Measurements from ENCODE around the gene ANXA2. TPM values are rescaled to one million over a fixed set of nuclear protein-coding genes. Genes with fewer than 3 reads are reported as not detected.

Gene ANXA2
- total RNA-seq, 1 experiment from 2014 or later: 436 TPM

DNA sequence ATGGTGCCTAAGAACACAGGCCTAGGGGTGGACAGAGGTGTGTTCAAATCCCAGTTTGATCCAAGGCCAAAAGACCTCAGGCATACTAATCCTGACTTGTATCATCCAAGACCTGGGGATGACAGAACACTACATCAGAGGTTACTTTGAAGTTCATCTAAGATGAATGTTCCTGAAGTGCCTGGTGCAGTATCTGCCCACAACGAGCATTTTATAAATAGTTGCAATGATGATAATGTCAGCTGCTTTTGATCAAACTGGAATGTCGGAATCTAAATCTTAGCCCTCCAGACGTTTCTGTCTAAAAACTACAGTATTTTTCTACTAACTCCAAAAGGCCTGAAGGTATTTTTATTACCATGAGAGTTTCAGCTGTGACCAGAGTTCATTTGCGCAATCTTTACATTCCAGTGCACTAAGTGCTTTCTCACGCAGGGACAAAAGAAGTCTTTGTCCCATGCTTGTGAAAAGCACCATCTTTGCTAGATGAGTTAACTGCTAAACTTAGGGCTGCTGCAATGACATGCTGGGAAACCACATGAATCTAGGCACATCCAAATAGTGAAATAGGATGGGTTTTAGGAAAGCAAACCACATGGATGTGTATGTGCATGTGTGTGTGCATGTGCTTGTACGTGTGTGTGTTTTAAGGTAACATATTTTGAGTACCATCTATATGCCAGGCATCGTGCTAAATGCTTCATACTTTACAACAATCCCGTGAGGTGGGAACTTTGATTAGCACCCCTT is 18.1 kb downstream of the ANXA2 start:
- peak; percentile 97 for DNase-seq (ENCODE audit: low read depth, low spot score)
- in situ Hi-C loops (cut with HindIII; ENCODE audit: low pct_unique_long_range_greater_than_20kb, low sequenced_read_pairs): no loop called here

DNA sequence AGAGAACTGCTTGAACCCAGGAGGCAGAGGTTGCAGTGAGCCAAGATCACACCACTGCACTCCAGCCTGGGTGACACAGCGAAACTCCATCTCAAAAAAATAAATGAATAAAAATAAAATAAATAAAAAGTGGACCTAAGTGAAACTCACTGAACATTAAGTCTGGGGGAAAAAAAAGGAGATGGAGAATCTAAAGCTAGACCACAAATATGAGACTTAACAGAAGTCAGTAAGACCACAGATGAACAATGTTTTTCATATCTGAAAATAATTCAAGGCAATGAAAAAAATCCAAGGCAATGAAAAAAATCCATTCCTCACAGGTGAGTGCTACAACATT is 18.6 kb downstream of the ANXA2 start:
- in situ Hi-C loops (cut with HindIII; ENCODE audit: low pct_unique_long_range_greater_than_20kb, low sequenced_read_pairs): no loop called here
- DNase-seq (ENCODE audit: low read depth, low spot score): no peak

DNA sequence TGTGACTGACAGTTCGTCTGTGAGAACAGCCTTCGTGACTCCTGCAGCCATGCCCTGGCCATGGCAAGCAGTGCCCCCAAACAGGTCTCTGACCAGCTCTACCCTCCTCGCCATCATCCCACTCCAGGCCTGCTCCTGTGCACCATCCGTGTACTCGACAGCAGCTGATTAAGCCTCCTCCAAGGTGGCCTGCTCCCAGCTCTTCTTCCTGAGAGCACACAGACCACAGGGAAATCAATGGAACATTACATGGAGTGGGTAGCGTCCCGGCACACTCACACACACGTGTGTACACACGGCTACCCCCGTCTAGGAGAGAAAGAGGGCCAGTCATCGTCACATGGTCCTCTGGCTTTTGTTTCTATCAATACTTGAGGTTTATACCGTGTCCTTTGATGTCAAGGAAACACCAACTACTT is 21.1 kb downstream of the ANXA2 start:
- in situ Hi-C loops (cut with HindIII; ENCODE audit: low pct_unique_long_range_greater_than_20kb, low sequenced_read_pairs): no loop called here

DNA sequence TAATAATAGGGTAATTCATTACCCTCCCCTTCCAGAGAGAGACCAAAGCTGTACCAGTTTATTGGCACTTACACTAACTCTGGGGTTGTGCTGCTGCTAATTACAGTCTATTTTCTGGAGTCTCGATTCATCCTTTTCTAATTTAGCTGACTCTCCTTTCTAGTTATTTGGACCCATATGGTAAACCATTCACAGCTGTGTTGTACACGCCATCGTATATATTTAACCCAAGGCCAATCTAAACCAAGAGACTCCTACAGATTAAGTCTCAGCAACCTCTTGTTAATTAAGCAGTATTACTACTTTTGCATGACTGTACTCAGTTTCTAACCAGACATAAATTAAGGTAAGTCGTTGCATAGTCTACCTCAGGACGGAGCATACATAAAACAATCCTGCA is 22.5 kb downstream of the ANXA2 start:
- DNase-seq (ENCODE audit: low read depth, low spot score): no peak
- in situ Hi-C loops (cut with HindIII; ENCODE audit: low pct_unique_long_range_greater_than_20kb, low sequenced_read_pairs): no loop called here

More for the DNA sequence above, 21.1 kb downstream of the ANXA2 start:
- DNase-seq (ENCODE audit: low read depth, low spot score): no peak

DNA sequence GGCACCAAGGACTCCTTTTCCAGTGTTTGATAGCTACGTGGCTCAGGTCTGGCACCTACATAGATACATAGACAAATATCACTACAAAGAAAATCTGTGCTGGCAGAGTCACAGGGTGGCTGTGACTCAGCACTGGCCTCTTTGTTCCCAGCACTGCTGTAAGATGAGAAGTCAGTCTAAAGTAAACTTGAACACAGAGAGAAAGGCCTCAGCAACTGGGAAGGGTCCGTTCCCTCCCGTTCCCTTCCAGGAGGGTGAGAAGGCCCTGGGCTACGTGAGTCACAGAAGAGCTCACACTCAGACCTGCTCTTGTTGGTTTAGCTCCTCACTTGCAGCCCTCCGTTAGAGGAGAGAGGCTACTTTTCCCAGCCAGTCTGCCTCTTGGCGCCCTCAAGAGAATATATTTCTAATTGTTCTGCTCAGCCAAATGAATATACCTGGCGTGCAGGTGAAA is 23.1 kb downstream of the ANXA2 start:
- in situ Hi-C loops (cut with HindIII; ENCODE audit: low pct_unique_long_range_greater_than_20kb, low sequenced_read_pairs): no loop called here
- peak; percentile 86 for DNase-seq (ENCODE audit: low read depth, low spot score)

DNA sequence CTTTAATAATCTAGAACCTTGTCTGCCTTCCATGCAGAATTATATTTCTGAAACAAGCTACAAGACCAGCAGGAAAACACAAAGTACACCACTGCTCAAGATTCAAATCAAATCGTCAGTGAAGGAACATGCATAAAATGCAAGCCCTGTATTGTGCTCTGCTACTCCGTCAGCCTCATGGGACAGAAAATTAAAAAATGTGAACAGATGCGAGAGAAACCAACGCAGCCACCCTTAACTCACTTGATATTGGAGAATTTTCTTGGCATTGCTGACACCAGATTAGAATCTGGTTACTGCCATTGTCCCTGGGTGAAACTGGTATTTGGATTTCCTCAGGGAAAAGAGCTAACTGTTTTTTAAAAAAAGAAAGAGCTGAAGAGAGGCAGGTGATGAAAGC is 23.6 kb downstream of the ANXA2 start:
- in situ Hi-C loops (cut with HindIII; ENCODE audit: low pct_unique_long_range_greater_than_20kb, low sequenced_read_pairs): no loop called here
- DNase-seq (ENCODE audit: low read depth, low spot score): no peak

DNA sequence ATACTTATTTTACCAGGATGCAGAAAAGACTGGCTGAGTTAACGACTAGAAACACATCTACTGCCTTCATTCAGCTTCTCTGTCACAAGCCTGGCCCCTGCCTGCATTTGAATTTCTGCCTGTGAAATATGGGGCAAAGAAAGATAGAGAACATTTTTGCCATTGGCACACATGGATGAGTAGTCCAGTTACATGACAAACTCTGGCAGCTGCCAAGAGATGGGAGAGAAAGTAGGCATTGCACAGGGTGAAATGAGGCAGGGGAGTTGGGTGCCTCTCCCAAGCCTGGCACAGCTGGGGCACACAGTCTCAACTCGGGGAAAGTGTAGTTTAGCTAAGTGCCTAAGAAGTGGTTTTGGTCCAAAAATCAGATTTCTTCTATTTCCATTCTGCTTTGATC is 24.0 kb downstream of the ANXA2 start:
- in situ Hi-C loops (cut with HindIII; ENCODE audit: low pct_unique_long_range_greater_than_20kb, low sequenced_read_pairs): no loop called here

DNA sequence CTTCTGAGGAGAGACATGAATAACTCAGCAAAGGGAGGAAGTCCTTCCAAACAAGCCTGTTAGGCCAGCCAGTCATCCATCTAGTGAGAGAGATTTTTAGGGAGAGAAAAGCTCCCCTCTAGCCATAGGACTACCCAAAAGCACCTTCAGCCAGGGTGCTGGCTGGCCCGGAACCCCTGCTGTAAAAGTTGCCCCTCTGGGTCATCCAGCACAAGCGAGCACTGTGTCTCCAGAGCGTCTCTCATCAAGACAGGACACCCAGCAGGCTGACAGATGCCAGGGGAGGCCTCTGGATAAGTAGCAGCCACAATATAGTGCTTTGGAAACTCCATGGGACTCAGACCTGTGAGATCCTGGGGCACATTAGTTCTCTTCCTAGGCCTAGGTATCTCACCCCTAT is 24.5 kb downstream of the ANXA2 start:
- DNase-seq (ENCODE audit: low read depth, low spot score): no peak
- in situ Hi-C loops (cut with HindIII; ENCODE audit: low pct_unique_long_range_greater_than_20kb, low sequenced_read_pairs): no loop called here

More for the DNA sequence above, 24.0 kb downstream of the ANXA2 start:
- no peak for DNase-seq (ENCODE audit: low read depth, low spot score)

DNA sequence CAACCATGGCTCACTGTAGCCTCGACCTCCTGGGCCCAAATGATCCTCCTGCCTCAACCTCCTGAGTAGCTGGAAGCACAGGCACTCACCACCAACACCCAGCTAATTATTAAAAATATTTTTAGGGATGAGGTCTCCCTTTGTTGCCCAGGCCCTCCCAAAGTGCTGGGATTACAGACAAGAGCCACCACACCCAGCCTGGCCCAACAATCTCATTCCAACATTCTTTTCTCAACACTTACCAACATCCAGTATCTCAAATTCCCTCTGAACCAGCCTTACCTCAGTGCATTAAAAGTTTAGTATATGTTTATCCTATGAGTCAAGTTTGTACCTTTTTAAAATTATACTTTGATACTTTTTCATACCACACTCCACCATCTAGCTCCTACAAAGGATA is 25.0 kb downstream of the ANXA2 start:
- in situ Hi-C loops (cut with HindIII; ENCODE audit: low pct_unique_long_range_greater_than_20kb, low sequenced_read_pairs): no loop called here
- no peak for DNase-seq (ENCODE audit: low read depth, low spot score)

DNA sequence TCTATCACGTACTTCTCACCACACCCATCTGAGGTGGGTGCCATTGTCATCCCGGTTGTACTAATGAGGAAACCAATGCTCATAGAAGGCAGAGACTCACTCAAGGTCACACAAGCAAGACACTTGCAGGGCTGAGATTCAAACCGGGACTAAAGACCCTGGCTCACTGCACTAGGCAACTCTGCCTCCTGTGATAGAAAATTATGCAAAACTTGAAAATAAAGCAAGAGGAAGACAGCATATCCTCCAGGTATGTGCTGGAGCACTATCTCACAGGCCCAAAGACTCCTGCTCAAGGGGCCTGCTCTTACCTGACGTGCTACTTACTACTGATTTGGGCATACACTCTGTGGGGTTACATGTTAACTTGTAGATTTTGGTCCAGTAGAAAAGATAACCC is 25.6 kb downstream of the ANXA2 start:
- DNase-seq (ENCODE audit: low read depth, low spot score): no peak
- in situ Hi-C loops (cut with HindIII; ENCODE audit: low pct_unique_long_range_greater_than_20kb, low sequenced_read_pairs): no loop called here

DNA sequence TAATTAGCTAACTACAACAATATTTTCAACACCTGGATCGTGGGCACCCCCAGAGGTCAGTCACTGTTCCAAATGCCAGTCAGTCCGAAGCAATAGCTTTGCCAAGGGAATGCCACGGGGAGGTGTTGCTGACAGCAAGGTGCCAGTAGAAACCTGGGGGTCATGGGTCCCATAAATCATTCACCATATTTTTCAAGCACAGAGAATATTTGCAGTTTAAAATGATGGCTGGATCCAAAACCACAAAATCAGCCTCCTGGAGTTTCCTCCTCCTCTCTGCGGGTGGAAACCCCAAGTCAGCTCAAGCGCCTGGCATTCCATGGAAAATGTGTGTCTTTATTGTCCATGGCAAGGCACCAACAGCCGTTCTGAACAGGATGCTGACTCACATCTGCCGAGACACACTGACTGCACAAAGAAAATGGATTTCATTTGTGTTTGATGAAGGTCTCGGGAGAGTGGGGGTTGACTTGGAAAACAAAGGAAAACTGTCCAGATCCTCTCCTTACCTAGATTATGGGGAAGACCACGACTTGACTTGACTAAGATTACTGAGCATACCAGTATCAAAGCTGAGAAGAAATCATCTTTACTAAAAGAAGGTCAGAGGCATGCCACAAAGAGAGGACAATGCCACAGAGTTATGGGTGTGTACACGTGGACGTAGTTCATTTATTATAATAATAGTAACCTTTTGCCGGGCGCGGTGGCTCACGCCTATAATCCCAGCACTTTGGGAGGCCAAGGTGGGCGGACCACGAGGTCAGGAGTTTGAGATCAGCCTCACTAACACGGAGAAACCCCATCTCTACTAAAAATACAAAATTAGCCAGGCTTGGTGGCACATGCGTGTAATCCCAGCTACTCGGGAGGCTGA is 26.4 kb downstream of the ANXA2 start:
- peak; percentile 92 for DNase-seq (ENCODE audit: low read depth, low spot score)
- in situ Hi-C loops (cut with HindIII; ENCODE audit: low pct_unique_long_range_greater_than_20kb, low sequenced_read_pairs): no loop called here

DNA sequence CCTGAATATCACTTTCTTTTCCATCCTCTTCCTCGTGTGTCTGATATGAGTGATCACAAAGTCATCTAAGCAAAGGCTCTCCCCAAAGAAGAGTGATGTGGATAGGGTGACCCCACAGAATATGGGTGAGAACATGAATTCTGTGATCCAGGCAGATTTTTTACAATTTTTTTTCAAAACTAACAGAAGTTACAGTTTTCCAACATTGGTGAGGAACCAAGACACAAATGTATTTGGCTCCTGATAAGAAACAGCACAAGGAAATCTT is 27.0 kb downstream of the ANXA2 start:
- no peak for DNase-seq (ENCODE audit: low read depth, low spot score)
- in situ Hi-C loops (cut with HindIII; ENCODE audit: low pct_unique_long_range_greater_than_20kb, low sequenced_read_pairs): no loop called here

DNA sequence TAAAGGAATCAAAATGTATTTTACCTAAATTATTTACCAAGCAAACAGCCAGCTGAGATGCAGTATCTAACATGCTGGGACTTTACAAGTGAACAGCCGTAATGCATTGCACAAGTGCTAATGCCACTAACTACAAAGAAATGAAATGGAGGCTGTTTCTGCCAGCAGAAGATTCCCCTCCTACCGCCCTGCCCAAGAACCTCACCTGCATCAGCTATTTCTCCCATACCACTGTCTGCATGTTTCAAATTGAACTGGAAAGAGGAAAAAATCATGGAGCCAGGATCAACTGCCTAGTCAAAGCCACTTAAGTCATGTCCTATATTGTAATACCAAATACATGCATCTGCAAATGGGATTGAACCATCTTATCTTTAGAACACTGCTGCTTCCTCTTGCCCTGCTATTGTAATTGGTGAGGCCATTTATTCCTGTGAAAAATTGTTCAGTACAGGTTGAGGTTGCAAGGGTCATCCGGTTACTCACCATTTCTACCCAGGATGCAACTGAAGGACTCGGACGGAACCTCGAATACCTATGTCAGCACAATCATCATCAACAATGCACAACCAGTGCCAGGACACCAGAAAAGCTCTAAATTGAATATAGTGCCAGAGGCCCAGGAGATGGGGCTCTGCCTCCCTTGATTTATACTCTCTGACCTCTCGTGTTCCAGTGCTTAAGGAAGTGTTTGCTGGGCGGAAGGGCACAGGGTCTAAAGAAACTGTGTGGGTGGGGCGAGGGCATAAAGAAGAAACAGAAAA is 27.5 kb downstream of the ANXA2 start:
- DNase-seq (ENCODE audit: low read depth, low spot score): no peak
- in situ Hi-C loops (cut with HindIII; ENCODE audit: low pct_unique_long_range_greater_than_20kb, low sequenced_read_pairs): no loop called here

DNA sequence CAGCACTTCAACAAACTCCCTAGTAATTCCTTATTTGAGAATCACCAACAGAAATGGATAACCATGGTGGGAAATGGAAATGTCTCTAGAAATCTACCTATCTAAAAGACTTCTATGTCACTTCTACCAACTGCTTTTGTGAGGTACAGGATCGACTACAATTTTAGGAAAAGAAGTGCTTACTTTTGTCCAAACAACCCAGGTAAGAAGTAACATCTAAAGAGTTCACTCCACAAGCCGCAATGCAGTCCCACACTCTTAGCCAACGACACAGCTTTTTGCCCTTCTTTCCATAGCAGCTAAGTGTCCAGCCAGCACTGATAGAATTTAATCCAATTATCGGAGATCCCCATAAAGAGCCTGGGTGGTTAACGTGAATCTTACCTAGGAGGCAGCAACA is 28.1 kb downstream of the ANXA2 start:
- in situ Hi-C loops (cut with HindIII; ENCODE audit: low pct_unique_long_range_greater_than_20kb, low sequenced_read_pairs): no loop called here
- no peak for DNase-seq (ENCODE audit: low read depth, low spot score)

DNA sequence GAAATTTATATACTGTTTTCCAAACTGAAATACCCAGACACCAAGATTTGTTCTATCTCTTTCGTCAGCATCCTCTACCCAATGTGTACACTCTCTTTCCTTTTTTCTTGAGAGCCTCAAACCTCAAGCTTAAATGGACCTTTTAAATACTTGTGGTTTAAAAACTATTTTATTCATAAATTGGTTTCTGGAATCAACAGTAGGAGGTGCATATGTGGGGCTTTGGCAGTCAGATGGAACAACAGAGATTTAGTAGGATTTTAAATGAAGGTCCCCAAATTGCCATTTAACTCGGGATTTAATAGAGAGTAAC is 33.2 kb downstream of the ANXA2 start:
- in situ Hi-C loops (cut with HindIII; ENCODE audit: low pct_unique_long_range_greater_than_20kb, low sequenced_read_pairs): no loop called here
- no peak for DNase-seq (ENCODE audit: low read depth, low spot score)

DNA sequence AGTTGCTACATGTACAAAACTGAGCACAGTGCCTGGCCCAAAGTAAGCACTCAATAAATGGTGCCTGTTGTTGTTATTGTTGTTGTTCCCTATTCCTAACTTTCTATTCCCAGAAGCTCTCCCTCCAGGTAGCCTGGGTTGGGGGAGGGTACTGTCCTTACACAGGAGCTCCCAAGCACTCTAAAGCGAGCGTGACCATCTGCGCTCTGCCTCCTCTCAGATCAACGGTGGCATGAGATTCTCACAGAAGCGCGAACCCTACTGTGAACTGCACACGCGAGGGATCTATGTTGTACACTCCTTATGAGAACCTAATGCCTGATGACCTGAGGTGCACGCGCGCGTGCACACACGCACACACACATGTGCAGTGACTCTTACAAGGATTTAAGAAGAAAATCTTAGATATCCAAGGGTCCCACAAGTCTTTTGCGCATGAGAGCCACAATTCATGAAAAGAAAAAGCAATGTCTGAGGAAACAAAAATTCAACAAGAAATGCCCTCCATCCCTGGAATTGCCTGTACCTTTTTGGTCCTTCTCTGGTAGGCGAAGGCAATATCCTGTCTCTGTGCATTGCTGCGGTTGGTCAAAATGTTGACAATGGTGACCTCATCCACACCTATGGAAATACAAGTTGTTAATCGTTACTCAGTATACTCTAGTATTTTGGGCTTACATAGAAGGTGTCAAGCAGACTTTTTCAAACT is 33.7 kb downstream of the ANXA2 start:
- DNase-seq (ENCODE audit: low read depth, low spot score): no peak
- in situ Hi-C loops (cut with HindIII; ENCODE audit: low pct_unique_long_range_greater_than_20kb, low sequenced_read_pairs): no loop called here

DNA sequence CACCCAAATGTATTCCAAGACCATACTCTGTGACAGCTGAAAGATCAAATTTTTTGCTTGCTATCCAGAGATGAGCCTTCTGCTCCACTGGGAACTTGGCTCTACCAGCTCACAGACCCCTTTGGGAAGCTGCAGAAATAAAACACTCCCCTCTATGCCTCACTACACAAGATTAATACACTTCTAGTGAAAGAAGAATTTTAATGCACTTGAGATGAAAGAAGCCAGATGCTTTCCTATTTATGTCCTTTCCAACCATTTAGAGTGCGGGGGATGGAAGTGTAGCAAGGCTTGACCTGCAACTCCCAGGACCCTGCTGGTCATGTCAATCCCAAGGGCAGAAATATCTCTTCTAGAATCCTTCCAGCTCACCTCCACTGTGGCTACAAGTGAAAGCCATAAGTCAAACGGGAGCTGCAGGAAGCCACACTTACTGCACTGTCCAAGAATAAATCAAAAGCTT is 34.7 kb downstream of the ANXA2 start:
- in situ Hi-C loops (cut with HindIII; ENCODE audit: low pct_unique_long_range_greater_than_20kb, low sequenced_read_pairs): no loop called here

More for the DNA sequence above, 34.7 kb downstream of the ANXA2 start:
- no peak for DNase-seq (ENCODE audit: low read depth, low spot score)
